ENCODE measurements around the gene INSYN1.

DNA sequence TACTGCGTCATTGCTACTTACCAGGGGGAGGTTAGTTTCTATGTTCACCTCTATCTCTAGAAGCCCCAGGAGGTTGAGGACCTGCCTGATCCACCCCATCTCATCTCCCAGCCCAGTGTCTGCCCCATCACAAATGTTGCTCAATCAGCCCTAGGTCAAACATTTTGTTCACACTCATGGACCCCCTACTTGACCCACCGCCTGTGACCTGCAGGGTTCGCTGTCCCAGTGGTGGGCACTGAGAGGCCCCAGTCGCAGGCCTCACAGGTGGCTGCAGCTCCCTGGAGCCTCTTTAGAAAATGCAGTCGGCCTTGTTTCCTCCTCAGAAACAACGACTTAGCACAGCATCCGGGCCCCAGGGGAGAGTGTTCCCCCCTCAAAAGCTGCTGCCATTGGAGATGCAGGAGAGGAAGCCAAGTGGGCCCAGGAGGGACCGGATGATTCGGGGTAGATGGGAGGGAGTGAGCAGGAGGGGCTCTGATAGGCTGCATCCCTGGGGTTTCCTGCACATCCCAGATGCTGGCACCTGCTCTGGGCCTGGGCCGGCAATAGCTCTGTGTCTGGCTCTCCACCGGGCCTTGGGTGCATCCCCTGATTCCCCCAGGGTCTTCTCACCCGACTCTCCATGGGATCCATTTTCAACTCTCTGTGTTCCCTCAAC lies 18.4 kb upstream of the INSYN1 start:
- no peak for TF ChIP-seq POLR2A (IDR thresholded peaks at IDR 0.05)
- TF ChIP-seq, protein P1, sequence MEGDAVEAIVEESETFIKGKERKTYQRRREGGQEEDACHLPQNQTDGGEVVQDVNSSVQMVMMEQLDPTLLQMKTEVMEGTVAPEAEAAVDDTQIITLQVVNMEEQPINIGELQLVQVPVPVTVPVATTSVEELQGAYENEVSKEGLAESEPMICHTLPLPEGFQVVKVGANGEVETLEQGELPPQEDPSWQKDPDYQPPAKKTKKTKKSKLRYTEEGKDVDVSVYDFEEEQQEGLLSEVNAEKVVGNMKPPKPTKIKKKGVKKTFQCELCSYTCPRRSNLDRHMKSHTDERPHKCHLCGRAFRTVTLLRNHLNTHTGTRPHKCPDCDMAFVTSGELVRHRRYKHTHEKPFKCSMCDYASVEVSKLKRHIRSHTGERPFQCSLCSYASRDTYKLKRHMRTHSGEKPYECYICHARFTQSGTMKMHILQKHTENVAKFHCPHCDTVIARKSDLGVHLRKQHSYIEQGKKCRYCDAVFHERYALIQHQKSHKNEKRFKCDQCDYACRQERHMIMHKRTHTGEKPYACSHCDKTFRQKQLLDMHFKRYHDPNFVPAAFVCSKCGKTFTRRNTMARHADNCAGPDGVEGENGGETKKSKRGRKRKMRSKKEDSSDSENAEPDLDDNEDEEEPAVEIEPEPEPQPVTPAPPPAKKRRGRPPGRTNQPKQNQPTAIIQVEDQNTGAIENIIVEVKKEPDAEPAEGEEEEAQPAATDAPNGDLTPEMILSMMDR (IDR thresholded peaks at IDR 0.05) = no peak
